NCI-H510A treated with DMSO at 0.1 percent for 48 hours (cell line): Measurements from ENCODE around the gene PAX6.

Experiments used
- DNase-seq: peaks from one replicate; lab custom pipeline; 2025; lab: John Stamatoyannopoulos, UW

PAX6 gene

GRCh38 chr11:31810779-31811647, at the start of gene PAX6:
TSS of gene PAX6 (minus strand) at chr11:31811322. CDS start at chr11:31806411, 4,911 bp downstream.
- DNase-seq: no peak

GRCh38 chr11:31860391-31860790, 49.3 kb upstream of the PAX6 start:
- no peak for DNase-seq

- no peak for DNase-seq
These were observed 45.1 kb upstream of the PAX6 start for GRCh38 chr11:31856248-31856647.

- no peak for DNase-seq
These were observed 44.3 kb upstream of the PAX6 start for GRCh38 chr11:31855466-31855865.

- DNase-seq: no peak
These were observed 39.2 kb upstream of the PAX6 start for GRCh38 chr11:31850365-31850764.

GRCh38 chr11:31847761-31848160, 36.6 kb upstream of the PAX6 start:
- no peak for DNase-seq

GRCh38 chr11:31845331-31845730, 34.2 kb upstream of the PAX6 start:
- no peak for DNase-seq

GRCh38 chr11:31844351-31844750, 33.2 kb upstream of the PAX6 start:
- no peak for DNase-seq

- no peak for DNase-seq
These were observed 30.3 kb upstream of the PAX6 start for GRCh38 chr11:31841435-31841834.

GRCh38 chr11:31834237-31834636, 23.1 kb upstream of the PAX6 start:
- DNase-seq: no peak

GRCh38 chr11:31830406-31830805, 19.3 kb upstream of the PAX6 start:
- DNase-seq: no peak

GRCh38 chr11:31828217-31828616, 17.1 kb upstream of the PAX6 start:
- DNase-seq: no peak

GRCh38 chr11:31827455-31828206, 16.5 kb upstream of the PAX6 start:
- DNase-seq: no peak

GRCh38 chr11:31826536-31827438, 15.7 kb upstream of the PAX6 start:
- DNase-seq: no peak

GRCh38 chr11:31825838-31826484, 14.8 kb upstream of the PAX6 start:
- no peak for DNase-seq

- DNase-seq: no peak
These were observed 14.0 kb upstream of the PAX6 start for GRCh38 chr11:31824879-31825837.

GRCh38 chr11:31824332-31824878, 13.3 kb upstream of the PAX6 start:
- DNase-seq: no peak

GRCh38 chr11:31823644-31824331, 12.7 kb upstream of the PAX6 start:
- DNase-seq: no peak

GRCh38 chr11:31822927-31823643, 12.0 kb upstream of the PAX6 start:
- no peak for DNase-seq
